MM.1S (cell line): ENCODE results near the gene USP54.
"Not testable (repeated sequence)": the region's sequence is repeated elsewhere in the genome, so short reads cannot be mapped to it uniquely, and the experiment has no call there.

Experiments used
- DNase-seq: peaks from one replicate; pipeline ENCODE4 v3.0.0-alpha.2; 2015
- H2AFZ ChIP-seq: fragments of 300-600 bp; sonication (generic); 2 replicates; pipeline ENCODE4 v1.6.0; 2016; ENCODE audit warnings: antibody characterized with exemption, low read length
- H3F3A ChIP-seq: fragments of 300-600 bp; sonication (generic); 2 replicates; pipeline ENCODE4 v1.6.1; 2016; ENCODE audit warnings: mild to moderate bottlenecking, antibody characterized with exemption, low read length, moderate library complexity, mixed read lengths; ENCODE audit not compliant: insufficient read depth
- H3K27ac ChIP-seq: fragments of 300-600 bp; sonication (generic); 2 replicates; pipeline ENCODE4 v1.5.1; 2016; ENCODE audit warnings: mild to moderate bottlenecking, low read length
- H3K27me3 ChIP-seq: fragments of 300-600 bp; sonication (generic); replicated peaks from 2 replicates; pipeline ENCODE4 v1.6.0; 2016; ENCODE audit warnings: low read length; ENCODE audit not compliant: insufficient read depth
- H3K36me3 ChIP-seq: fragments of 300-600 bp; sonication (generic); replicated peaks from 2 replicates; pipeline ENCODE4 v1.6.1; 2016; ENCODE audit warnings: mild to moderate bottlenecking, low read length, mixed read lengths; ENCODE audit not compliant: insufficient read depth
- H3K4me1 ChIP-seq: fragments of 300-600 bp; sonication (generic); 2 replicates; pipeline ENCODE4 v1.6.1; 2016; ENCODE audit warnings: low read length, mixed read lengths
- H3K4me2 ChIP-seq: fragments of 300-600 bp; sonication (generic); 2 replicates; pipeline ENCODE4 v1.6.0; 2016; ENCODE audit warnings: low read depth, low read length
- H3K4me3 ChIP-seq: fragments of 300-600 bp; sonication (generic); 2 replicates; pipeline ENCODE4 v1.5.1; 2016; ENCODE audit warnings: low read length, mixed read lengths
- H3K79me2 ChIP-seq: fragments of 300-600 bp; sonication (generic); 2 replicates; pipeline ENCODE4 v1.6.1; 2016; ENCODE audit warnings: mixed run types, low read length, mixed read lengths
- H3K9ac ChIP-seq: fragments of 300-600 bp; sonication (generic); 2 replicates; pipeline ENCODE4 v1.6.1; 2016; ENCODE audit warnings: low read length, mixed read lengths
- H3K9me2 ChIP-seq: fragments of 300-600 bp; sonication (generic); replicated peaks from 2 replicates; pipeline ENCODE4 v1.6.1; 2016; ENCODE audit warnings: mild to moderate bottlenecking, low read length, mixed read lengths; ENCODE audit not compliant: insufficient read depth
- H3K9me3 ChIP-seq: fragments of 300-600 bp; sonication (generic); replicated peaks from 2 replicates; pipeline ENCODE4 v1.6.1; 2016; ENCODE audit warnings: mild to moderate bottlenecking, low read length, mixed read lengths; ENCODE audit not compliant: insufficient read depth
- H4K20me1 ChIP-seq: fragments of 300-600 bp; sonication (generic); 2 replicates; pipeline ENCODE4 v1.6.1; 2016; ENCODE audit warnings: mild to moderate bottlenecking, low read length, moderate library complexity, mixed read lengths; ENCODE audit not compliant: insufficient read depth
- CTCF ChIP-seq: fragments of 300-600 bp; sonication (generic); IDR thresholded peaks from 2 replicates; pipeline ENCODE4 v1.5.1; 2016; ENCODE audit warnings: antibody characterized with exemption, low read length, mixed read lengths
- EZH2 ChIP-seq: fragments of 300-600 bp; sonication (generic); optimal IDR thresholded peaks from 2 replicates; pipeline ENCODE3; 2017; ENCODE audit warnings: low read depth, mild to moderate bottlenecking, antibody characterized with exemption, low read length, mixed read lengths
- EZH2phosphoT487 ChIP-seq: fragments of 300-600 bp; sonication (generic); IDR thresholded peaks from 2 replicates; pipeline ENCODE4 v1.6.1; 2018; ENCODE audit warnings: antibody characterized with exemption, low read length

The USP54 gene

GRCh38 chr10:73625004-73625883, 34.1 kb upstream of the USP54 start:
- Histone ChIP-seq H2AFZ (peak overlapping the region; percentile 79), H3K36me3 (no peaks in the 10 kb centered on the region), H3K27me3 (no peaks in the 10 kb centered on the region), H3K4me2 (peak overlapping the region; percentile 53), H3K9ac (peak overlapping the region; percentile 56), H3K27ac (no peak overlapping the region), H3K4me3 (peak overlapping the region; percentile 84), H3K9me3 (no peaks in the 10 kb centered on the region), H3K4me1 (no peaks in the 10 kb centered on the region), H3K9me2 (no peaks in the 10 kb centered on the region), H3F3A (no peaks in the 10 kb centered on the region), H4K20me1 (no peaks in the 10 kb centered on the region), H3K79me2 (peaks cover 5% of the 10 kb centered on the region; the same call in 1 of the 2 replicates)
- TF ChIP-seq EZH2 = no peak
- no peak for TF ChIP-seq EZH2phosphoT487
- no peak for TF ChIP-seq CTCF
- DNase-seq = peak; percentile 27

DNA sequence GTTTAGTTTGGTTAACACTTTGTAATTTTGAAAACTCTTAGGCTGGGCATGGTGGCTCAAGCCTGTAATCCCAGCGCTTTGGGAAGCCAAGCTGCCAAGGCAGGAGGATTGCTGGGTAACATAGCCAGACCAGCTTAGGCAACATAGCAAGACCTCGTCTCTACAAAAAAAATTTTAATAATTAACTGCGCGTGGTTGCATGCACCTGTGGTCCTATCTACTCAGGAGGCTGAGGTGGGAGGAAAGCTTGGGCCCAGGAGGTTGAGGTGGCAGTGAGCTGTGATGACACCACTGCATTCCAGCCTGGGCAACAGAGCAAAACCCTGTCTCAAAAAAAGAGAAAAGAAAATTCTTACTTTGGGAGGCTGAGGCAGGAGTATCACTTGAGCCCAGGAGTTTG, 31.9 kb upstream of the USP54 start:
- no peak overlapping the region for H2AFZ ChIP-seq
- no peak overlapping the region for H3K4me3 ChIP-seq
- H3K36me3 ChIP-seq = no peaks in the 10 kb centered on the region
- no peak overlapping the region for H3K4me2 ChIP-seq
- no peaks in the 10 kb centered on the region for H3K27me3 ChIP-seq
- peaks cover 5% of the 10 kb centered on the region; the same call in 1 of the 2 replicates for H3K79me2 ChIP-seq
- no peak overlapping the region for H3K27ac ChIP-seq
- no peaks in the 10 kb centered on the region for H3K4me1 ChIP-seq
- H3K9me2 ChIP-seq = no peaks in the 10 kb centered on the region
- H3K9ac ChIP-seq = no peak overlapping the region
- DNase-seq = no peak
- no peaks in the 10 kb centered on the region for H3K9me3 ChIP-seq
- no peaks in the 10 kb centered on the region for H3F3A ChIP-seq
- TF ChIP-seq CTCF = no peak
- TF ChIP-seq EZH2 = no peak
- TF ChIP-seq EZH2phosphoT487 = no peak
- H4K20me1 ChIP-seq = no peaks in the 10 kb centered on the region

- not testable (repeated sequence) for H4K20me1 ChIP-seq, H3K27ac ChIP-seq, H3F3A ChIP-seq, H2AFZ ChIP-seq, H3K9me3 ChIP-seq, H3K4me1 ChIP-seq, H3K36me3 ChIP-seq, H3K4me2 ChIP-seq, H3K79me2 ChIP-seq, H3K9me2 ChIP-seq, DNase-seq, H3K4me3 ChIP-seq, H3K27me3 ChIP-seq, H3K9ac ChIP-seq
Measured at GRCh38 chr10:73620974-73621373, 29.8 kb upstream of the USP54 start.

DNA sequence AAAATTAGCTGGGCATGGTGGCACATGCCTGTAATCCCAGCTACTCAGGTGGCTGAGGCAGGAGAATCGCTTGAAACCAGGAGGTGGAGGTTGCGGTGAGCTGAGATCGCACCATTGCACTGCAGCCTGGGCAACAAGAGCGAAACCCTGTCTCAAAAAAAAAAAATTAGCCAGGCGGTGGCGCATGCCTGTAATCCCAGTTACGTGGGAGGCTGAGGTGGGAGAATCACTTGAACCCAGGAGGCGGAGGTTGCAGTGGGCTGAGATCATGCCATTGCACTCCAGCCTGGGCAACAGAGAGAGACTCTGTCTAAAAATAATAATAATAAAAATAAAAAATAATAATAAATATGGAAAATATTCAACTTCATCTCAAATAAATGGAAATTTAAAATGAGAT, 26.0 kb upstream of the USP54 start:
- not testable (repeated sequence) for H4K20me1 ChIP-seq, H2AFZ ChIP-seq, H3K27me3 ChIP-seq, H3K79me2 ChIP-seq, H3K4me3 ChIP-seq, DNase-seq, H3K36me3 ChIP-seq, H3K9ac ChIP-seq, H3K4me1 ChIP-seq, H3F3A ChIP-seq, H3K27ac ChIP-seq, H3K9me2 ChIP-seq, H3K9me3 ChIP-seq, H3K4me2 ChIP-seq
